HG02759 (cell line): ENCODE measurements around the gene RBM8A.

ENCODE experiments used
- ATAC-seq: cut with Tn5 transposase; IDR thresholded peaks from one replicate; pipeline ENCODE4 v1.9.1; 2021; ENCODE audit warnings: mild to moderate bottlenecking, moderate library complexity; ENCODE audit not compliant: unreplicated experiment

The RBM8A gene

GRCh38 chr1:145884675-145885074, 42.6 kb downstream of the RBM8A start:
- no peak for ATAC-seq

- no peak for ATAC-seq
Measured at GRCh38 chr1:145879775-145880174, 47.5 kb downstream of the RBM8A start.

GRCh38 chr1:145878724-145879123, 48.6 kb downstream of the RBM8A start:
- ATAC-seq, result no peak

- no peak for ATAC-seq
Measured at GRCh38 chr1:145877923-145878486, 49.3 kb downstream of the RBM8A start.

- no peak for ATAC-seq
Measured at GRCh38 chr1:145874646-145875045, 52.6 kb downstream of the RBM8A start.

GRCh38 chr1:145871994-145872924, 55.0 kb downstream of the RBM8A start:
- ATAC-seq, result no peak
